ENCODE data around the gene GOLGA2.

GRCh38 chr9:128251732-128252100 lies 24.1 kb downstream of the GOLGA2 start:
- TF ChIP-seq, protein P1, sequence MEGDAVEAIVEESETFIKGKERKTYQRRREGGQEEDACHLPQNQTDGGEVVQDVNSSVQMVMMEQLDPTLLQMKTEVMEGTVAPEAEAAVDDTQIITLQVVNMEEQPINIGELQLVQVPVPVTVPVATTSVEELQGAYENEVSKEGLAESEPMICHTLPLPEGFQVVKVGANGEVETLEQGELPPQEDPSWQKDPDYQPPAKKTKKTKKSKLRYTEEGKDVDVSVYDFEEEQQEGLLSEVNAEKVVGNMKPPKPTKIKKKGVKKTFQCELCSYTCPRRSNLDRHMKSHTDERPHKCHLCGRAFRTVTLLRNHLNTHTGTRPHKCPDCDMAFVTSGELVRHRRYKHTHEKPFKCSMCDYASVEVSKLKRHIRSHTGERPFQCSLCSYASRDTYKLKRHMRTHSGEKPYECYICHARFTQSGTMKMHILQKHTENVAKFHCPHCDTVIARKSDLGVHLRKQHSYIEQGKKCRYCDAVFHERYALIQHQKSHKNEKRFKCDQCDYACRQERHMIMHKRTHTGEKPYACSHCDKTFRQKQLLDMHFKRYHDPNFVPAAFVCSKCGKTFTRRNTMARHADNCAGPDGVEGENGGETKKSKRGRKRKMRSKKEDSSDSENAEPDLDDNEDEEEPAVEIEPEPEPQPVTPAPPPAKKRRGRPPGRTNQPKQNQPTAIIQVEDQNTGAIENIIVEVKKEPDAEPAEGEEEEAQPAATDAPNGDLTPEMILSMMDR (IDR thresholded peaks at IDR 0.05) = no peak
- no peak for TF ChIP-seq POLR2A (IDR thresholded peaks at IDR 0.05)
